B cell (primary cell): Measurements from ENCODE around the gene NUMBL. TPM values are rescaled to one million over a fixed set of nuclear protein-coding genes. Genes with fewer than 3 reads are reported as not detected.

ENCODE experiments used
- ATAC-seq: fragments of 200-7000 bp; cut with Tn5 transposase; one replicate; pipeline ENCODE4 v1.10.0; 2021; ENCODE audit warnings: low read depth, mild to moderate bottlenecking, moderate number of reproducible peaks, moderate library complexity
- CTCF ChIA-PET: fragments of 350-600 bp; sonication (Branson Sonifier 250); formaldehyde crosslinking; loops from one replicate; lab custom pipeline; 2021; ENCODE audit warnings: antibody characterized with exemption, inconsistent platforms; lab: Charles Lee
- POLR2A ChIA-PET: fragments of 350-600 bp; sonication (Branson Sonifier 250); formaldehyde crosslinking; loops from one replicate; lab custom pipeline; 2021; ENCODE audit warnings: antibody characterized with exemption; lab: Charles Lee
- DNase-seq: peaks from one replicate; pipeline ENCODE4 v3.0.0; 2013
- H2AFZ ChIP-seq: 2 replicates; pipeline ENCODE4 v1.6.1; 2012; ENCODE audit warnings: mild to moderate bottlenecking, low read depth, low read length; ENCODE audit not compliant: insufficient read depth, poor library complexity, severe bottlenecking
- H3K27ac ChIP-seq, 2 donors: 1 replicate in 1 of 2; 2 replicates in 1 of 2; pipeline ENCODE4 v1.5.1; 2012 to 2013; ENCODE audit warnings: low read length in 2 of 2, mild to moderate bottlenecking in 2 of 2, moderate library complexity in 1 of 2
- H3K27me3 ChIP-seq, 4 experiments: fragments of 200-600 bp in 1 of 4; sonication (generic) in 1 of 4; replicated peaks in 1 of 4; 1 replicate in 2 of 4; 2 replicates in 2 of 4; pipeline versions ENCODE4 v1.6.1 to v1.7.0; 2013 to 2016; ENCODE audit warnings: low read length in 3 of 4, mild to moderate bottlenecking in 2 of 4, mixed read lengths in 1 of 4, moderate library complexity in 1 of 4; ENCODE audit not compliant: insufficient read depth in 4 of 4, control insufficient read depth in 3 of 4; ENCODE audit errors: control extremely low read depth in 1 of 4
- H3K36me3 ChIP-seq, 2 experiments: replicated peaks in 1 of 2; 1 replicate in 1 of 2; 2 replicates in 1 of 2; pipeline versions ENCODE4 v1.6.1 to v1.7.1; 2013; ENCODE audit warnings: low read length in 1 of 2; ENCODE audit not compliant: insufficient read depth in 2 of 2, control insufficient read depth in 1 of 2; ENCODE audit errors: control extremely low read depth in 1 of 2, extremely low read depth in 1 of 2
- H3K4me1 ChIP-seq, 2 donors: fragments of 200-600 bp in 1 of 2; sonication (generic) in 1 of 2; 1 replicate in 1 of 2; 2 replicates in 1 of 2; pipeline versions ENCODE4 v1.5.1 to v1.6.1; 2013 to 2017; ENCODE audit warnings: low read length in 2 of 2; ENCODE audit not compliant: control insufficient read depth in 2 of 2, insufficient read depth in 2 of 2
- H3K4me2 ChIP-seq: replicated peaks from 2 replicates; pipeline ENCODE3; 2012; ENCODE audit warnings: mild to moderate bottlenecking, low read depth, low read length; ENCODE audit not compliant: poor library complexity, severe bottlenecking
- H3K4me3 ChIP-seq, 5 experiments: fragments of 200-600 bp in 1 of 5; sonication (generic) in 1 of 5; 1 replicate in 3 of 5; 2 replicates in 2 of 5; pipeline versions ENCODE4 v1.5.1 to v1.7.0; 2011 to 2016; ENCODE audit warnings: low read length in 4 of 5, mild to moderate bottlenecking in 4 of 5, low read depth in 2 of 5, control low read depth in 1 of 5, moderate library complexity in 1 of 5; ENCODE audit not compliant: insufficient read depth in 1 of 5; ENCODE audit errors: control extremely low read depth in 1 of 5, extremely low read depth in 1 of 5
- H3K79me2 ChIP-seq: fragments of 200-600 bp; sonication (generic); one replicate; pipeline ENCODE4 v1.6.0; 2016; ENCODE audit warnings: low read length; ENCODE audit not compliant: control insufficient read depth, insufficient read depth
- H3K9ac ChIP-seq: fragments of 200-600 bp; sonication (generic); 2 replicates; pipeline ENCODE4 v1.6.1; 2017; ENCODE audit warnings: mild to moderate bottlenecking, low read length, moderate library complexity
- H3K9me3 ChIP-seq, 3 donors: one replicate each; pipeline versions ENCODE4 v1.6.1 to v1.7.1; 2013; ENCODE audit warnings: low read length in 2 of 3; ENCODE audit not compliant: control insufficient read depth in 2 of 3, insufficient read depth in 1 of 3; ENCODE audit errors: control extremely low read depth in 1 of 3
- H4K20me1 ChIP-seq: 2 replicates; pipeline ENCODE4 v1.6.0; 2012; ENCODE audit warnings: mild to moderate bottlenecking, low read length; ENCODE audit not compliant: insufficient read depth, control insufficient read depth, poor library complexity, severe bottlenecking
- H3K27ac Mint-ChIP-seq: one replicate; pipeline ENCODE4 v1.8.0; 2021; ENCODE audit warnings: mixed read lengths
- H3K27me3 Mint-ChIP-seq: one replicate; pipeline ENCODE4 v1.8.0; 2021; ENCODE audit warnings: mixed read lengths
- H3K4me1 Mint-ChIP-seq: one replicate; pipeline ENCODE4 v1.8.0; 2021; ENCODE audit warnings: mixed read lengths
- H3K4me3 Mint-ChIP-seq: one replicate; pipeline ENCODE4 v1.8.0; 2021; ENCODE audit warnings: mixed read lengths
- H3K9me3 Mint-ChIP-seq: one replicate; pipeline ENCODE4 v1.8.0; 2022; ENCODE audit warnings: mixed read lengths; ENCODE audit not compliant: insufficient read depth
- CTCF ChIP-seq: fragments of 200-600 bp; IDR thresholded peaks from one replicate; pipeline ENCODE4 v1.8.0; 2022; ENCODE audit warnings: antibody characterized with exemption, mild to moderate bottlenecking
- EZH2 ChIP-seq: IDR thresholded peaks from 2 replicates; pipeline ENCODE4 v1.6.1; 2012; ENCODE audit warnings: borderline replicate concordance, low read depth, mild to moderate bottlenecking, moderate library complexity, low read length; ENCODE audit not compliant: insufficient read depth, poor library complexity, severe bottlenecking
- WGBS: methylation state at CpG from one replicate; pipeline ENCODE4 v1.1.5; 2013; ENCODE audit warnings: missing lambda C conversion rate; ENCODE audit not compliant: insufficient coverage; 5-methylcytosine and 5-hydroxymethylcytosine counted together
- intact Hi-C: fragments of 100-400 bp; cut with micrococcal nuclease; formaldehyde crosslinking; loops from one replicate; pipeline ENCODE4 v1.10.0; 2022
- polyA plus RNA-seq: library from polyadenylated mRNA; depleted of rRNA; stranded (reverse); fragments of >200 nt; gene quantifications from 2 replicates; pipeline ENCODE4 v1.2.3, GENCODE V29; 2012
- total RNA-seq, 2 donors: library from RNA; stranded (reverse); fragments of 120-200 nt in 1 of 2; gene quantifications; 1 replicate in 1 of 2; 2 replicates in 1 of 2; pipeline versions ENCODE4 v1.2.3 to v1.2.4, GENCODE V29; 2013 to 2022

NUMBL gene
- total and polyA plus RNA-seq, 2 donors (not counting 1 experiment from before 2014, with no cell fraction given): 7.8 to 21.8 TPM

GRCh38 chr19:40692212-40692551 lies 1.7 kb upstream of the NUMBL start:
- H3K4me2 ChIP-seq: no peak overlapping the region
- Mint-ChIP-seq H3K27me3 (no peaks in the 10 kb centered on the region), H3K4me3 (peak overlapping the region; percentile 66), H3K4me1 (peaks cover 9% of the 10 kb centered on the region), H3K27ac (no peak overlapping the region), H3K9me3 (no peaks in the 10 kb centered on the region)
- TF ChIP-seq CTCF (no peak), EZH2 (no peak)
- ATAC-seq: no peak
- WGBS: 96% methylated on average over 10 of the region's 14 CpGs
- H3K9ac ChIP-seq: no peak overlapping the region
- intact Hi-C loops: no loop called here
- no peak for DNase-seq
- H3K36me3 ChIP-seq: peaks cover 0 to 14% of the 10 kb centered on the region in 2 experiments
- no peaks in the 10 kb centered on the region for H3K27me3 ChIP-seq
- CTCF ChIA-PET: interaction anchor here (1.4 to 2.0 kb wide), 2 partner anchors 29 to 128 kb away, joined by 5 to 6 read pairs; no protein-coding TSS in a partner anchor
- no peak overlapping the region for H2AFZ ChIP-seq
- no peaks in the 10 kb centered on the region for H3K9me3 ChIP-seq
- peaks cover 36 to 42% of the 10 kb centered on the region in 2 donors for H3K4me1 ChIP-seq
- no peak overlapping the region for H3K4me3 ChIP-seq
- no peak overlapping the region for H3K27ac ChIP-seq
- POLR2A ChIA-PET: no interaction called here
- no peaks in the 10 kb centered on the region for H4K20me1 ChIP-seq
- H3K79me2 ChIP-seq: no peaks in the 10 kb centered on the region

- Histone ChIP-seq H2AFZ (peak overlapping the region; percentile 85), H3K4me2 (peak overlapping the region; percentile 100), H3K9ac (peak overlapping the region; percentile 78), H3K27me3 (no peaks in the 10 kb centered on the region), H3K36me3 (peaks cover 0 to 14% of the 10 kb centered on the region in 2 experiments), H3K9me3 (no peaks in the 10 kb centered on the region), H3K27ac (no peak overlapping the region), H3K4me1 (peaks cover 42 to 48% of the 10 kb centered on the region in 2 donors), H4K20me1 (no peaks in the 10 kb centered on the region), H3K79me2 (no peaks in the 10 kb centered on the region), H3K4me3 (peak overlapping the region in 2 of 5 experiments; percentile 62 to 87)
- Mint-ChIP-seq H3K4me3 (peak overlapping the region; percentile 97), H3K27me3 (no peaks in the 10 kb centered on the region), H3K9me3 (no peaks in the 10 kb centered on the region), H3K27ac (peak overlapping the region; percentile 53), H3K4me1 (peaks cover 9% of the 10 kb centered on the region)
- intact Hi-C loops: no loop called here
- DNase-seq: peak; percentile 53
- ATAC-seq: no peak
- ChIA-PET CTCF (interaction anchor here (1.4 to 2.0 kb wide), 3 partner anchors 28 to 128 kb away, joined by 5 to 6 read pairs (median 5); no protein-coding TSS in a partner anchor), POLR2A (interaction anchor here (0.9 to 1.4 kb wide), 4 partner anchors 24 to 86 kb away, joined by 3 to 7 read pairs (median 4); partner anchors contain the start of genes ACTMAP, RAB4B and SNRPA)
- 81% methylated on average over 18 of the region's 24 CpGs for WGBS
- no peak for TF ChIP-seq CTCF
- no peak for TF ChIP-seq EZH2
Measured at GRCh38 chr19:40691421-40692211, 1.2 kb upstream of the NUMBL start.
